Measurements from ENCODE around the gene APOA5. TPM values are rescaled to one million over a fixed set of nuclear protein-coding genes. Genes with fewer than 3 reads are reported as not detected.

APOA5 gene
- total and polyA plus RNA-seq, 2 of the 13 experiments (the other 11 are each of a cell fraction or from before 2014, with no cell fraction given): 44.0 to 49.1 TPM

GRCh38 chr11:116825854-116826750, 34.4 kb upstream of the APOA5 start (continued):
- no peak for TF ChIP-seq PRDM15 (CRISPR knock-in tag; IDR thresholded peaks at IDR 0.05)
- no peak for TF ChIP-seq CERS6 (CRISPR knock-in tag; IDR thresholded peaks at IDR 0.05)
- TF ChIP-seq ZNF572 (CRISPR knock-in tag; IDR thresholded peaks at IDR 0.05): no peak
- no peak; the same call in 1 of the 2 replicates for TF ChIP-seq HOXD1 (CRISPR knock-in tag; IDR thresholded peaks at IDR 0.05)
- no peak for TF ChIP-seq ATF1 (CRISPR knock-in tag; IDR thresholded peaks at IDR 0.05)
- no peak for TF ChIP-seq MED13 (CRISPR knock-in tag; IDR thresholded peaks at IDR 0.05)
- TF ChIP-seq, protein P1, sequence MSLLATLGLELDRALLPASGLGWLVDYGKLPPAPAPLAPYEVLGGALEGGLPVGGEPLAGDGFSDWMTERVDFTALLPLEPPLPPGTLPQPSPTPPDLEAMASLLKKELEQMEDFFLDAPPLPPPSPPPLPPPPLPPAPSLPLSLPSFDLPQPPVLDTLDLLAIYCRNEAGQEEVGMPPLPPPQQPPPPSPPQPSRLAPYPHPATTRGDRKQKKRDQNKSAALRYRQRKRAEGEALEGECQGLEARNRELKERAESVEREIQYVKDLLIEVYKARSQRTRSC (CRISPR knock-in tag; IDR thresholded peaks at IDR 0.05; ENCODE audit: low read depth): no peak
- TF ChIP-seq E2F5 (CRISPR knock-in tag; conservative IDR thresholded peaks at IDR 0.05): no peak
- no peak for TF ChIP-seq SNRNP70 (IDR thresholded peaks at IDR 0.05; ENCODE audit: low read depth, low read length)
- TF ChIP-seq KDM6A (CRISPR knock-in tag; IDR thresholded peaks at IDR 0.05; ENCODE audit: low read depth): 0 out of 2 replicates have a peak, but pooled peaks have one; percentile 55
- TF ChIP-seq ZFP37 (CRISPR knock-in tag; IDR thresholded peaks at IDR 0.05; ENCODE audit: borderline replicate concordance): no peak
- no peak for TF ChIP-seq ARNT (IDR thresholded peaks at IDR 0.05)
- TF ChIP-seq ZNF160 (CRISPR knock-in tag; IDR thresholded peaks at IDR 0.05): no peak; the same call in 1 of the 2 replicates
- no peak for TF ChIP-seq FOXP1 (IDR thresholded peaks at IDR 0.05)
- TF ChIP-seq FOXP1 (CRISPR knock-in tag; IDR thresholded peaks at IDR 0.05): no peak
- TF ChIP-seq PRMT3 (CRISPR knock-in tag; IDR thresholded peaks at IDR 0.05; ENCODE audit: borderline replicate concordance, low read depth): no peak
- no peak for TF ChIP-seq ZNF660 (CRISPR knock-in tag; IDR thresholded peaks at IDR 0.05; ENCODE audit: borderline replicate concordance, low read depth)
- no peak for TF ChIP-seq ZNF703 (CRISPR knock-in tag; IDR thresholded peaks at IDR 0.05; ENCODE audit: borderline replicate concordance)
- no peak for TF ChIP-seq ZNF788 (CRISPR knock-in tag; IDR thresholded peaks at IDR 0.05; ENCODE audit: borderline replicate concordance)
- TF ChIP-seq MAFK (conservative IDR thresholded peaks at IDR 0.05 in 1 of 2, IDR thresholded peaks at IDR 0.05 in 1 of 2; ENCODE audit: low read length in 2 of 2): no peak
- no peak for TF ChIP-seq ZNF614 (CRISPR knock-in tag; IDR thresholded peaks at IDR 0.05; ENCODE audit: borderline replicate concordance)
- no peak; the same call in 1 of the 2 replicates for TF ChIP-seq ZNF350 (CRISPR knock-in tag; IDR thresholded peaks at IDR 0.05; ENCODE audit: borderline replicate concordance, low read depth)
- TF ChIP-seq WIZ (CRISPR knock-in tag; IDR thresholded peaks at IDR 0.05): no peak
- no peak for TF ChIP-seq ZNF672 (CRISPR knock-in tag; IDR thresholded peaks at IDR 0.05)

Data from HepG2 (cell line).